ENCODE measurements around the gene PSME4.
A peak's percentile ranks its signal among the peaks of the same experiment; 100 is the strongest.
"Not testable (repeated sequence)": the region's sequence is repeated elsewhere in the genome, so short reads cannot be mapped to it uniquely, and the experiment has no call there.

PSME4 gene

DNA sequence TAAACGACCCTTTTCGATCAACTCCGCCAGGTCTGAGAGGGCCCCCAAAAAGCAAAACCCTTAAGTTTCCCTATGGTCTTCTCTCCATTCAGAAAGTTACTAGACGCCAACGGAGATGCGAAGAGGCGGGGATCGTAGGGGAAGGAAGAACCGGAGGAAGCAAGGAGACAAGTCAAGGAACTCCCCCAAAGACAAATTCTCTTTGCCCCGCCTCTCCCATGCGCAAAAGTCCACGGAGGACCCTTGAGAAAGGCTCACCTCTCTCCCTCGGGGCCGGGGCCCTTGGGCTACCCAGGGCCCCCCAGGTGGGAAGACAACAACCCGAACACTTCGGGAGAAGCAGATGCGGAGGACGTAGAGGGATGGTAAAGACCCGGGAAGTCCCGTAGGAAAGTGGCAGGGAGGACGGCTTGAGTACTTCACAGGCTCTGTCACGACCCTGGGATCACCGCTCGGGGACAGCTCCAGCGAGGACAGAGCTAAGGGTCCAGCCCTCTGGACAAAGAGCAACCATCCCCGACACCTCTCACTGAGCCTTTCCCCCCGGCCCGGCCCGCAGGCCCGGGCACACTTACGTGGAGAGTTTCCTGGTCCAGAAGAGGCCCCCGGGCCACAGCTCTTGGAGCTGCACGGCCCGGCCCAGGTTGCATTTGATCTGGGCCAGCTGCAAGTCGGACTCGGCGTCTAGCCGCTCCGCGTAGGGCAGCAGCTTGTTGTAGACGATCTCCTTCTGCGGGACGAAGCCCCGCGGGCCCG lies 647 bp downstream of the PSME4 start:
- peak; percentile 69 for DNase-seq (ENCODE audit: extremely low read depth, insufficient read length)
- H3K4me3 ChIP-seq (replicated peaks; ENCODE audit: low read depth, low read length) = peak overlapping the region; percentile 68
- H3K27me3 ChIP-seq (replicated peaks; ENCODE audit: control insufficient read depth, insufficient read depth, low read length) = no peaks in the 10 kb centered on the region
- TF ChIP-seq, protein P1, sequence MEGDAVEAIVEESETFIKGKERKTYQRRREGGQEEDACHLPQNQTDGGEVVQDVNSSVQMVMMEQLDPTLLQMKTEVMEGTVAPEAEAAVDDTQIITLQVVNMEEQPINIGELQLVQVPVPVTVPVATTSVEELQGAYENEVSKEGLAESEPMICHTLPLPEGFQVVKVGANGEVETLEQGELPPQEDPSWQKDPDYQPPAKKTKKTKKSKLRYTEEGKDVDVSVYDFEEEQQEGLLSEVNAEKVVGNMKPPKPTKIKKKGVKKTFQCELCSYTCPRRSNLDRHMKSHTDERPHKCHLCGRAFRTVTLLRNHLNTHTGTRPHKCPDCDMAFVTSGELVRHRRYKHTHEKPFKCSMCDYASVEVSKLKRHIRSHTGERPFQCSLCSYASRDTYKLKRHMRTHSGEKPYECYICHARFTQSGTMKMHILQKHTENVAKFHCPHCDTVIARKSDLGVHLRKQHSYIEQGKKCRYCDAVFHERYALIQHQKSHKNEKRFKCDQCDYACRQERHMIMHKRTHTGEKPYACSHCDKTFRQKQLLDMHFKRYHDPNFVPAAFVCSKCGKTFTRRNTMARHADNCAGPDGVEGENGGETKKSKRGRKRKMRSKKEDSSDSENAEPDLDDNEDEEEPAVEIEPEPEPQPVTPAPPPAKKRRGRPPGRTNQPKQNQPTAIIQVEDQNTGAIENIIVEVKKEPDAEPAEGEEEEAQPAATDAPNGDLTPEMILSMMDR (IDR thresholded peaks at IDR 0.05; ENCODE audit: insufficient read depth, low read length, poor library complexity, severe bottlenecking) = no peak
- no peaks in the 10 kb centered on the region for H3K36me3 ChIP-seq (ENCODE audit: control insufficient read depth, insufficient read depth, low read length)

DNA sequence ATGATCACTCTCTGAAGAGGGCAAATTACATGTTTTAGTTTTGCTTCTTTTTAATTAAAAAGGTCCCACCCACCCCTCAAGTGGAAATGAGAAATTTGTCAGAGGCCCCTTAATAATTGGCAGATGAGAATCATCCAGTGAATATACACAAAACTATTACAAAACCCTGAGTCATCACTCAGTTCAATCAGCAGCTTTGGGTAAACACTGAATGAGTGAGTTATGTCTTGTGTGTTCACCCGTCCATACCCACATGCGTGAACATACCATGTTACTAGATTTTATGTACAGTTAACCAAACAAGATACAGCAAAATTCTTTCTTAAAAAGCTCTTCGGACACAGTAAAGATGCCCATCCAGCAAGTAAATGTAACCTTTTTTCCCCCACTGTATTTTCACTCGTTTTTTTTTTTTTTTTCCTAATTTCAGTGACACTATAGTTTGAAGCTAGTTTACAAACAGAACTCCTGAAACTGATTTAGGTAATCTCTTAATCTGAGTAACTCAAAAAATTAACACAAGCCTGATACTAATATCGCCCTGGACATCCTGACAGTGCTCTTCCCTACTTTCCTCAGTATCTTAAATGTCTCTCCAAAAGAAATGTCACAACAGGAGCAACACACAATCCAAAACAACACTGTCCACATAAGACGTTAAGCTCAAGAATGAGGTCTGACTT lies 1.4 kb downstream of the PSME4 start:
- TF ChIP-seq, protein P1 (IDR thresholded peaks at IDR 0.05; ENCODE audit: insufficient read depth, low read length, poor library complexity, severe bottlenecking) = no peak
- no peaks in the 10 kb centered on the region for H3K27me3 ChIP-seq (replicated peaks; ENCODE audit: control insufficient read depth, insufficient read depth, low read length)
- H3K4me3 ChIP-seq (replicated peaks; ENCODE audit: low read depth, low read length) = peak overlapping the region; percentile 68
- peak; percentile 47 for DNase-seq (ENCODE audit: extremely low read depth, insufficient read length)
- no peaks in the 10 kb centered on the region for H3K36me3 ChIP-seq (ENCODE audit: control insufficient read depth, insufficient read depth, low read length)

DNA sequence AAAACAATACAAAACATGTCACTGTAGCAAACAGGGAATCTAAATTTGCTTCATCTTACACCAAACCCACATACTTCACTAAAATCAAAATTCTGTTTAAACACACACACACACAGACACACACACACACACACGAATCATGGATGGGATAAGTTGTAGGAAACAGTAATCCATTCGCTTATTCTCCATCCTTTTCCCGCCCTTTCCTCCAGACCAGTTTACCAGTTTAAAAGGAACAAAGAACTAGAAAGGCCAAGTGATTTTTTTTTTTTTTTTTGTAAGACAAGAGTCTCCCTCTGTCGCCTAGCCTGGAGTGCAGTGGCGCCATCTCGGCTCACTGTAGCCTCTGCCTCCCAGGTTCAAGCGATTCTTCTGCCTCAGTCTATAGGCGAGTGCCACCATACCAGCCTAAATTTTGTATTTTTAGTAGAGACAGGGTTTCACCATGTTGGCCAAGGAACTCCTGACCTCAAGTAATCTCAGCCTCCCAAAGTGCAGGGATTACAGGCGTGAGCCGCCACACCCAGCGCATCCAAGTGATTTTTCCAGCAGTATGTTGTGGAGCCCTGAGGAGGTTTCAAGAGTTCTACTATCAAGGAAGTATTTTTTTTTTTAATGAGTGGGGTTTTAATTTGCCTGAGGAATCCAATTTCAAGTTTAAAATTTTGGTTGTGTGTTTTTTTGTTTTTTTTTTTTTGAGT lies 5.7 kb downstream of the PSME4 start:
- no peaks in the 10 kb centered on the region for H3K27me3 ChIP-seq (replicated peaks; ENCODE audit: control insufficient read depth, insufficient read depth, low read length)
- H3K4me3 ChIP-seq (replicated peaks; ENCODE audit: low read depth, low read length) = no peak overlapping the region
- H3K36me3 ChIP-seq (ENCODE audit: control insufficient read depth, insufficient read depth, low read length) = no peaks in the 10 kb centered on the region; the same call in 1 of the 2 replicates
- no peak for DNase-seq (ENCODE audit: extremely low read depth, insufficient read length)
- TF ChIP-seq, protein P1 (IDR thresholded peaks at IDR 0.05; ENCODE audit: insufficient read depth, low read length, poor library complexity, severe bottlenecking) = no peak

DNA sequence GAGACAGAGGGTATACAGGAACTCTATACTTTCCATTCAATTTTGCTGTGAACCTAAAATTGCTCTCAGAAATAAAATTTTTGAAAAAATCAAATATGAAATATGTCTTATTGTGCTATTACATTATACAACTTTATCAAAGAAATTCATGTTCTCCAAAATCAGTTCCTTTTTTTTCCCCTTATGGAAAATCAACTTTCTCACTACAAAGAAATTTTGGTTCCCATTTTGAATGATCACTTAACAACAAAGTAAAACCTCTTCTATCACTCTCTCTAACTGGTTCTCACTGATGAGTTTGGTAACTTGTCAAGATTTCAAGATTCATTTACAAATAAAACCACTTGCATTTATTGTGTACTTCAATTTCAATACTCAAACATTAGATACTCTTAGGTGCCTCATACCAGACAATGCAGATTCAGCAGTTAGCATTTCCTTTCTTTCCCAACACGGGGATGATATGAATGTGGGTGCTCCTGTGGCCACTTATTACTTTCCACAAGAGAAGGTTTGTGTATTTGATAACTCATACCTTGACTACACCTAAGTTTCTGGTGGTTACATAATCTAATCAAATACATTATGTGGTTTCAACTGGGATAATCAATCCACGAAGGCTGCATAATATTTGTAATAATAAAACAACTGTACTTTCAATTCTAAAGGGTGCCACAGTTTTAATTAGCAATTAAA lies 6.4 kb downstream of the PSME4 start:
- Histone ChIP-seq H3K27me3 (replicated peaks; ENCODE audit: control insufficient read depth, insufficient read depth, low read length) (no peaks in the 10 kb centered on the region), H3K36me3 (ENCODE audit: control insufficient read depth, insufficient read depth, low read length) (no peaks in the 10 kb centered on the region; the same call in 1 of the 2 replicates), H3K4me3 (replicated peaks; ENCODE audit: low read depth, low read length) (no peak overlapping the region)
- TF ChIP-seq, protein P1 (IDR thresholded peaks at IDR 0.05; ENCODE audit: insufficient read depth, low read length, poor library complexity, severe bottlenecking) = no peak
- DNase-seq (ENCODE audit: extremely low read depth, insufficient read length) = no peak

DNA sequence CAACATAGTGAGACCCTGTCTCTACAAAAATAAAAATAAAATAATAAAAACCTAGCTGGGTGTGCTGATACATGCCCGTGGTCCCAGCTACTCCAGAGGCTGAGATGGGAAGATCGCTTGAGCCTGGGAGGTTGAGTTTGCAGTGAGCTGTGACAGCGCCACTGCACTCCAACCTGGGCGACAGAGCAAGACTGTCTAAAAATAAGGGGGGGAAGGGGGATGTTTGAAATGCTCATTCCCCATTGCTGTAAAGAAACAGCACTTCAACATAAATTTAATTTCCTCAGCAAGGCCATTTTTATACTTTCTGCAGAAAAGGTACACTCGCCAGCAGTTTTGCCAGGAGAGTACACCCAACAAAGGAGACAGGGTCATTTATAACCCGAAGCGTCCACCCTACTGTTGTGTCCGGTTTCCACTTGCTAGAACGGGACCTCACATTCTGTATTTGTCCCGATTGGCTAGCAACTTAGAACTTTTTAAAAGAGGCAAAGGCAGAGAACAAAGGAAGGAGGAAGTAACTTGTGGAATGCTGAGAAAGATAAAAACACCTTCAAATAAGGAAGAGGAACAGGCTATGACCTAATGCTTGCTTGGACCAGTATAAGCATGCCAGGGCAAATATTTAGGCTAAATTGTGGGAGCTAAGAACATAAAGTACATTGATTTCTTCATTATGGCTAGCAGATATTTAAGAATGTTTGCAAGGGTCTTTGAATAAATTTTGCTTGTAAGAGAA lies 9.1 kb downstream of the PSME4 start:
- not testable (repeated sequence) for H3K27me3 ChIP-seq (replicated peaks; ENCODE audit: control insufficient read depth, insufficient read depth, low read length); H3K36me3 ChIP-seq (ENCODE audit: control insufficient read depth, insufficient read depth, low read length); H3K4me3 ChIP-seq (replicated peaks; ENCODE audit: low read depth, low read length); DNase-seq (ENCODE audit: extremely low read depth, insufficient read length)

Measured in GM06990 (cell line).